ENCODE measurements around the gene EFHB. TPM values are rescaled to one million over a fixed set of nuclear protein-coding genes. Genes with fewer than 3 reads are reported as not detected.
A peak's percentile ranks its signal among the peaks of the same experiment; 100 is the strongest.
"Not testable (repeated sequence)": the region's sequence is repeated elsewhere in the genome, so short reads cannot be mapped to it uniquely, and the experiment has no call there.

Gene EFHB
- total RNA-seq, 1 experiment from 2014 or later, result not detected

GRCh38 chr3:19903649-19904048 lies 30.4 kb downstream of the EFHB start:
- no peak for DNase-seq
- CTCF ChIA-PET, result no interaction called here
- intact Hi-C loops (cut with micrococcal nuclease), result no loop called here

DNA sequence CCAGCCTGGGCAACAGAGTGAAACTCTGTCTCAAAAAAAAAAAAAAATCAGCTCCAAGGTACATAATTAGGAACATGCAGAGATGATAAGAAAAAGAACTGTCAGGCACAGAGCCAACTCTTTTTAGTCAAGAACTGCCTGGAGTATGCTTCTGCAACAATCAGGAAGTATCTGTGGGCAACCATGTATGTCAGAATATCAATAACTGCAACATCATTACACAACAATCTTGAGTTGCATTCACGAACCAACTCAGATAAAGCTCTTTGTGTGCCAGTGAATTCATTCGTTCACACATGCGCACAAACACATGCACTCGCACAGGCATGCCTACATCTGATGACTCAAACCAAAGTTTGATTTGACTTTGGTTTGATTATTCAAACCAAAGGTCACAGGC lies 32.1 kb downstream of the EFHB start:
- H3K27me3 ChIP-seq (ENCODE audit: low read length), result no peaks in the 10 kb centered on the region
- BruUV-seq (replicated peaks), result no TSS peak
- no peak for TF ChIP-seq CTCF (conservative IDR thresholded peaks at IDR 0.05; ENCODE audit: low read depth, low read length)
- TF ChIP-seq EZH2 (IDR thresholded peaks at IDR 0.05; ENCODE audit: low read length, unreplicated experiment), result no peak
- no peak for TF ChIP-seq EZH2phosphoT487 (IDR thresholded peaks at IDR 0.05; ENCODE audit: borderline replicate concordance, low read length)
- no peak overlapping the region for H3K9ac ChIP-seq (ENCODE audit: low read length)
- H3K9me2 ChIP-seq (replicated peaks; ENCODE audit: low read length), result no peaks in the 10 kb centered on the region
- H3K36me3 ChIP-seq (ENCODE audit: low read depth, low read length), result no peaks in the 10 kb centered on the region
- no peak overlapping the region for H3K4me3 ChIP-seq (ENCODE audit: low read length)
- no peak for DNase-seq
- H3K4me1 ChIP-seq (ENCODE audit: insufficient read depth, low read length), result peaks cover 19% of the 10 kb centered on the region
- intact Hi-C loops (cut with micrococcal nuclease), result no loop called here
- H3K4me2 ChIP-seq (ENCODE audit: low read length), result no peak overlapping the region
- H3K79me2 ChIP-seq (ENCODE audit: low read length), result no peaks in the 10 kb centered on the region
- H2AFZ ChIP-seq (ENCODE audit: low read length), result no peak overlapping the region
- POLR2A ChIA-PET (ENCODE audit: unreplicated experiment), result no interaction called here
- no peak overlapping the region for H3K27ac ChIP-seq (ENCODE audit: low read length)
- no peaks in the 10 kb centered on the region for H3F3A ChIP-seq (ENCODE audit: low read length, unreplicated experiment)
- CTCF ChIA-PET, result no interaction called here
- no peaks in the 10 kb centered on the region for H4K20me1 ChIP-seq (ENCODE audit: low read length)
- ATAC-seq, result no peak
- H3K9me3 ChIP-seq (ENCODE audit: low read length), result no peaks in the 10 kb centered on the region

More at GRCh38 chr3:19903649-19904048, 30.4 kb downstream of the EFHB start:
- H4K20me1 ChIP-seq (ENCODE audit: low read length), result no peaks in the 10 kb centered on the region
- no peaks in the 10 kb centered on the region for H3K9me2 ChIP-seq (replicated peaks; ENCODE audit: low read length)
- H3K4me3 ChIP-seq (ENCODE audit: low read length), result no peak overlapping the region
- POLR2A ChIA-PET (ENCODE audit: unreplicated experiment), result no interaction called here
- H2AFZ ChIP-seq (ENCODE audit: low read length), result no peak overlapping the region
- no peaks in the 10 kb centered on the region for H3K36me3 ChIP-seq (ENCODE audit: low read depth, low read length)
- H3K9me3 ChIP-seq (ENCODE audit: low read length), result no peaks in the 10 kb centered on the region
- H3K79me2 ChIP-seq (ENCODE audit: low read length), result no peaks in the 10 kb centered on the region
- H3K9ac ChIP-seq (ENCODE audit: low read length), result no peak overlapping the region
- no peak for ATAC-seq
- no peaks in the 10 kb centered on the region for H3F3A ChIP-seq (ENCODE audit: low read length, unreplicated experiment)
- peaks cover 7% of the 10 kb centered on the region for H3K4me1 ChIP-seq (ENCODE audit: insufficient read depth, low read length)
- TF ChIP-seq EZH2 (IDR thresholded peaks at IDR 0.05; ENCODE audit: low read length, unreplicated experiment), result no peak
- TF ChIP-seq EZH2phosphoT487 (IDR thresholded peaks at IDR 0.05; ENCODE audit: borderline replicate concordance, low read length), result no peak
- H3K4me2 ChIP-seq (ENCODE audit: low read length), result no peak overlapping the region
- H3K27ac ChIP-seq (ENCODE audit: low read length), result no peak overlapping the region
- no TSS peak for BruUV-seq (replicated peaks)
- no peaks in the 10 kb centered on the region for H3K27me3 ChIP-seq (ENCODE audit: low read length)

DNA sequence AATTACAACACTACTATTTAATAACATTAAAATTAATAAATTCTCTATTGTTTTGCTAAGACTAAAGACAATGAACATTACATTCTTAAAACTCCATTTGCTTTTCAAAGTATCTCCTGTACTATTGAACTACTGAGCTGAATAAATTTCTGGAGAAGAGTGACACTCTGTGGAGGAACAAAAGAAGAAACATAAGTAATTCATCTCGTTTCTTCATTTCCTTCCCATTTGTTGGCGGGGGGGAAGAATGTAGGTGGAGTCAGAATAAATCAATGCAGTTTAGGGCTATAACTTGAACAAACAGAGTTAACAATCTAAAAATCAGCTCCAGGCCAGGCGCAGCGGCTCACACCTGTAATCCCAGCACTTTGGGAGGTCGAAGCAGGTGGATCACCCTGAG lies 32.7 kb downstream of the EFHB start:
- intact Hi-C loops (cut with micrococcal nuclease), result no loop called here
- no peak overlapping the region for H3K4me3 ChIP-seq (ENCODE audit: low read length)
- POLR2A ChIA-PET (ENCODE audit: unreplicated experiment), result no interaction called here
- ATAC-seq (peak; percentile 37), DNase-seq (peak; percentile 18)
- BruUV-seq (replicated peaks), result no TSS peak
- no peak overlapping the region for H2AFZ ChIP-seq (ENCODE audit: low read length)
- CTCF ChIA-PET, result no interaction called here
- H3K4me2 ChIP-seq (ENCODE audit: low read length), result no peak overlapping the region
- peaks cover 19% of the 10 kb centered on the region for H3K4me1 ChIP-seq (ENCODE audit: insufficient read depth, low read length)
- no peak overlapping the region for H3K9ac ChIP-seq (ENCODE audit: low read length)
- no peaks in the 10 kb centered on the region for H3K27me3 ChIP-seq (ENCODE audit: low read length)
- no peak for TF ChIP-seq CTCF (conservative IDR thresholded peaks at IDR 0.05; ENCODE audit: low read depth, low read length)
- no peak for TF ChIP-seq EZH2phosphoT487 (IDR thresholded peaks at IDR 0.05; ENCODE audit: borderline replicate concordance, low read length)
- TF ChIP-seq EZH2 (IDR thresholded peaks at IDR 0.05; ENCODE audit: low read length, unreplicated experiment), result no peak
- H3K36me3 ChIP-seq (ENCODE audit: low read depth, low read length), result no peaks in the 10 kb centered on the region
- no peaks in the 10 kb centered on the region for H3K79me2 ChIP-seq (ENCODE audit: low read length)
- H3F3A ChIP-seq (ENCODE audit: low read length, unreplicated experiment), result no peaks in the 10 kb centered on the region
- H3K9me3 ChIP-seq (ENCODE audit: low read length), result no peaks in the 10 kb centered on the region
- H3K9me2 ChIP-seq (replicated peaks; ENCODE audit: low read length), result no peaks in the 10 kb centered on the region
- H4K20me1 ChIP-seq (ENCODE audit: low read length), result no peaks in the 10 kb centered on the region
- H3K27ac ChIP-seq (ENCODE audit: low read length), result no peak overlapping the region

- H3K79me2 ChIP-seq (ENCODE audit: low read length); H3K9me2 ChIP-seq (replicated peaks; ENCODE audit: low read length); CTCF ChIA-PET; ATAC-seq; H4K20me1 ChIP-seq (ENCODE audit: low read length); H3K4me2 ChIP-seq (ENCODE audit: low read length); H3K9ac ChIP-seq (ENCODE audit: low read length); H2AFZ ChIP-seq (ENCODE audit: low read length); DNase-seq; POLR2A ChIA-PET (ENCODE audit: unreplicated experiment); H3K27ac ChIP-seq (ENCODE audit: low read length); H3F3A ChIP-seq (ENCODE audit: low read length, unreplicated experiment); H3K4me3 ChIP-seq (ENCODE audit: low read length); intact Hi-C loops (cut with micrococcal nuclease); H3K27me3 ChIP-seq (ENCODE audit: low read length); H3K9me3 ChIP-seq (ENCODE audit: low read length); H3K36me3 ChIP-seq (ENCODE audit: low read depth, low read length); BruUV-seq (replicated peaks): not testable (repeated sequence)
- peaks cover 19% of the 10 kb centered on the region for H3K4me1 ChIP-seq (ENCODE audit: insufficient read depth, low read length)
These were observed 34.2 kb downstream of the EFHB start for GRCh38 chr3:19899833-19900232.

Data from PC-3 (cell line).